Endothelial cell of umbilical vein (primary cell): Measurements from ENCODE around the gene FIGNL2. TPM values are rescaled to one million over a fixed set of nuclear protein-coding genes. Genes with fewer than 3 reads are reported as not detected.

Source experiments
- Bru-seq: library from RNA; stranded (reverse); fragments of 400-500 nt; gene quantifications from one replicate; lab custom pipeline; 2021; lab: Mats Ljungman, UMichigan
- BruChase-seq, 2 experiments: library from RNA; stranded (reverse); fragments of 400-500 nt; gene quantifications; one replicate each; lab custom pipeline; 2021; lab: Mats Ljungman, UMichigan
- BruUV-seq: library from RNA; stranded (reverse); fragments of 400-500 nt; replicated peaks from 2 replicates; lab custom pipeline; 2021; lab: Mats Ljungman, UMichigan
- CTCF ChIA-PET: fragments of 300-600, 350-600 bp; sonication (Branson Sonifier 250); formaldehyde crosslinking; loops from one replicate; lab custom pipeline; 2021; ENCODE audit warnings: antibody characterized with exemption, inconsistent platforms; lab: Charles Lee
- POLR2A ChIA-PET: fragments of 300-600, 350-600 bp; sonication (Branson Sonifier 250); formaldehyde crosslinking; loops from one replicate; lab custom pipeline; 2021; ENCODE audit warnings: antibody characterized with exemption, inconsistent platforms; lab: Charles Lee
- DNase-seq: peaks from one replicate; pipeline ENCODE4 v3.0.0-alpha.2; 2011; ENCODE audit warnings: low read depth, low spot score
- FAIRE-seq: peaks from 2 replicates; lab custom pipeline; 2011; peaks lifted over from hg19 to GRCh38; lab: Jason Lieb, UNC
- H2AFZ ChIP-seq: 2 replicates; pipeline ENCODE4 v1.6.0; 2012; ENCODE audit warnings: low read depth, low read length, control low read depth, inconsistent platforms
- H3K27ac ChIP-seq: 2 replicates; pipeline ENCODE4 v1.5.1; 2011; ENCODE audit warnings: low read depth, mild to moderate bottlenecking, control low read depth, low read length, moderate library complexity; ENCODE audit not compliant: insufficient read depth
- H3K27me3 ChIP-seq, 2 experiments: 2 replicates each; pipeline versions ENCODE4 v1.6.0 to v1.6.1; 2011; ENCODE audit warnings: low read length in 2 of 2, mixed read lengths in 1 of 2; ENCODE audit not compliant: control insufficient read depth in 2 of 2, insufficient read depth in 2 of 2
- H3K36me3 ChIP-seq, 2 experiments: 2 replicates in 1 of 2; 3 replicates in 1 of 2; pipeline ENCODE4 v1.5.1; 2011; ENCODE audit warnings: low read length in 2 of 2, mild to moderate bottlenecking in 1 of 2, moderate library complexity in 1 of 2; ENCODE audit not compliant: control insufficient read depth in 2 of 2, insufficient read depth in 2 of 2; ENCODE audit errors: extremely low read depth in 1 of 2
- H3K4me1 ChIP-seq: 3 replicates; pipeline ENCODE4 v1.5.1; 2011; ENCODE audit warnings: mild to moderate bottlenecking, low read length; ENCODE audit not compliant: control insufficient read depth, insufficient read depth; ENCODE audit errors: extremely low read depth
- H3K4me2 ChIP-seq: 2 replicates; pipeline ENCODE4 v1.6.1; 2011; ENCODE audit warnings: low read length, control low read depth, mixed read lengths; ENCODE audit not compliant: insufficient read depth
- H3K4me3 ChIP-seq, 3 experiments: fragments of 200-600 bp in 1 of 3; sonication (generic), shearing (Covaris generic) in 1 of 3; replicated peaks in 1 of 3; 2 replicates each; pipeline ENCODE4 v1.5.1; 2011 to 2016; ENCODE audit warnings: control low read depth in 3 of 3, low read length in 3 of 3, mild to moderate bottlenecking in 2 of 3, inconsistent platforms in 1 of 3, low read depth in 1 of 3, moderate library complexity in 1 of 3; ENCODE audit not compliant: insufficient read depth in 1 of 3
- H3K79me2 ChIP-seq: 2 replicates; pipeline ENCODE4 v1.6.0; 2012; ENCODE audit warnings: low read length, inconsistent platforms; ENCODE audit not compliant: control insufficient read depth, insufficient read depth
- H3K9ac ChIP-seq: replicated peaks from 2 replicates; pipeline ENCODE3; 2011; ENCODE audit warnings: low read length, control low read depth; ENCODE audit not compliant: insufficient read depth; ENCODE audit errors: extremely low read depth
- H3K9me1 ChIP-seq: replicated peaks from 3 replicates; pipeline ENCODE4 v1.6.0; 2011; ENCODE audit warnings: mild to moderate bottlenecking, low read length; ENCODE audit not compliant: control insufficient read depth, insufficient read depth; ENCODE audit errors: extremely low read depth
- H3K9me3 ChIP-seq: replicated peaks from 2 replicates; pipeline ENCODE4 v1.5.1; 2012; ENCODE audit warnings: low read length, inconsistent platforms; ENCODE audit not compliant: control insufficient read depth, insufficient read depth
- H4K20me1 ChIP-seq: replicated peaks from 2 replicates; pipeline ENCODE3; 2011; ENCODE audit warnings: mild to moderate bottlenecking, low read length; ENCODE audit not compliant: control insufficient read depth, insufficient read depth; ENCODE audit errors: extremely low read depth
- CTCF ChIP-seq, 2 donors: IDR thresholded peaks; 1 replicate in 1 of 2; 2 replicates in 1 of 2; pipeline ENCODE4 v1.5.1; 2011; ENCODE audit warnings: low read length in 2 of 2, mild to moderate bottlenecking in 2 of 2, moderate library complexity in 2 of 2, control low read depth in 1 of 2, inconsistent platforms in 1 of 2, low read depth in 1 of 2; ENCODE audit not compliant: insufficient read depth in 1 of 2; ENCODE audit errors: extremely low read depth in 1 of 2
- EZH2 ChIP-seq: IDR thresholded peaks from 2 replicates; pipeline ENCODE4 v1.6.1; 2012; ENCODE audit warnings: borderline replicate concordance, low read depth, mild to moderate bottlenecking, moderate library complexity, low read length, inconsistent platforms; ENCODE audit not compliant: severe bottlenecking
- FOS ChIP-seq: IDR thresholded peaks from 2 replicates; pipeline ENCODE4 v1.6.1; 2011; ENCODE audit warnings: mild to moderate bottlenecking, low read length, moderate library complexity, borderline replicate concordance; ENCODE audit not compliant: insufficient read depth
- GATA2 ChIP-seq: IDR thresholded peaks from 2 replicates; pipeline ENCODE4 v1.7.0; 2011; ENCODE audit warnings: low read depth, mild to moderate bottlenecking, moderate library complexity, mixed read lengths, low read length; ENCODE audit not compliant: insufficient read length, insufficient read depth
- JUN ChIP-seq: IDR thresholded peaks from 2 replicates; pipeline ENCODE4 v1.6.1; 2011; ENCODE audit warnings: borderline replicate concordance, low read depth; ENCODE audit not compliant: insufficient read length, insufficient read depth
- MAX ChIP-seq: IDR thresholded peaks from 2 replicates; pipeline ENCODE4 v1.6.1; 2011; ENCODE audit not compliant: insufficient read depth, insufficient read length
- MYC ChIP-seq: IDR thresholded peaks from one replicate; pipeline ENCODE4 v1.6.1; 2011; ENCODE audit warnings: mild to moderate bottlenecking, low read depth, low read length
- POLR2A ChIP-seq: IDR thresholded peaks from 2 replicates; pipeline ENCODE4 v1.6.1; 2012; ENCODE audit warnings: low read depth, mild to moderate bottlenecking, control low read depth, low read length
- POLR2AphosphoS5 ChIP-seq: IDR thresholded peaks from 2 replicates; pipeline ENCODE4 v1.6.1; 2012; ENCODE audit warnings: low read depth, mild to moderate bottlenecking, control low read depth, low read length, moderate library complexity; ENCODE audit not compliant: insufficient read depth
- dilution Hi-C: fragments of 300-500 bp; cut with MboI; formaldehyde crosslinking; loops from one replicate; pipeline ENCODE4 v1.15.0; 2019; ENCODE audit warnings: low sequenced_read_pairs; ENCODE audit not compliant: extremely low pct_ligation_motif_present
- intact Hi-C: fragments of 100-400 bp; cut with micrococcal nuclease; formaldehyde crosslinking; loops from one replicate; pipeline ENCODE4 v1.10.0; 2022
- long read RNA-seq: library from polyadenylated mRNA; stranded (forward); transcript quantifications from one replicate; pipeline ENCODE4 v2.0.0, GENCODE V29; 2021
- polyA minus RNA-seq, 3 experiments: library from RNA; depleted of rRNA, polyadenylated mRNA; stranded (reverse); fragments of >200 nt; gene quantifications; 1 replicate in 1 of 3; 2 replicates in 2 of 3; pipeline ENCODE4 v1.2.3, GENCODE V29; 2011
- polyA plus RNA-seq, 4 experiments: library from polyadenylated mRNA; depleted of rRNA in 3 of 4; stranded (reverse) in 3 of 4; unstranded in 1 of 4; fragments of >200 nt; gene quantifications; 2 replicates each; pipeline versions ENCODE4 v1.2.1 to v1.2.3, GENCODE V29; 2011 to 2012; ENCODE audit warnings: missing spikeins in 1 of 4
- total RNA-seq: library from RNA; stranded (reverse); gene quantifications from 2 replicates; pipeline ENCODE4 v1.2.3, GENCODE V29; 2021

Gene FIGNL2
- total RNA-seq (2.4 and 2.5 TPM in 2 replicates), polyA plus RNA-seq (1.4 and 1.5 TPM in 2 replicates), polyA minus RNA-seq (4.6 and 5.1 TPM in 2 replicates), Bru-seq, nascent RNA (percentile 43 among the genes with signal in this experiment), BruChase-seq, experiment 1, labeled RNA remaining after a 6-hour chase (percentile 46 among the genes with signal in this experiment), BruChase-seq, experiment 2, labeled RNA remaining after a 2-hour chase (percentile 48 among the genes with signal in this experiment)
- 0.50 and 0.54 TPM in 2 replicates for polyA plus RNA-seq (2011; cell fraction: cytosol; rRNA removed)
- polyA plus RNA-seq (2011; cell fraction: nucleus; rRNA removed), result 3.3 TPM in 2 replicates
- polyA plus RNA-seq (2012), result 0.48 and 0.49 TPM in 2 replicates
- polyA minus RNA-seq (2011; cell fraction: cytosol; rRNA and poly(A)+ RNA removed), result not detected
- 2.5 and 3.5 TPM in 2 replicates for polyA minus RNA-seq (2011; cell fraction: nucleus; rRNA and poly(A)+ RNA removed)
- long read RNA-seq, partial matches to known transcripts, result 0 of 5 reads
- long read RNA-seq, other reads (novel, unspliced or antisense), result 5 of 5 reads

GRCh38 chr12:51848326-51848727 lies at the start of gene FIGNL2:
FIGNL2 (minus strand) TSS chr12:51848718; CDS start chr12:51822413, 26,305 bp downstream.
- H3K4me3 ChIP-seq, result peak within 1 kb of the TSS; percentile 62 to 84 (median 73)
- H2AFZ ChIP-seq, result peak within 1 kb of the TSS; percentile 60
- H3K4me2 ChIP-seq, result peak within 1 kb of the TSS; percentile 87
- intact Hi-C loops, result no loop called here
- dilution Hi-C loops, result no loop called here
- no peak for DNase-seq
- no peaks in the 10 kb centered on the region for H4K20me1 ChIP-seq
- H3K9ac ChIP-seq, result peak within 1 kb of the TSS; percentile 52
- H3K36me3 ChIP-seq, result no peaks in the 10 kb centered on the region
- no peaks in the 10 kb centered on the region for H3K79me2 ChIP-seq
- ChIA-PET POLR2A (no interaction called here), CTCF (interaction anchor here (1.1 to 4.7 kb wide), 2 partner anchors 26 to 133 kb away, joined by 3 to 34 read pairs; no protein-coding TSS in a partner anchor)
- no peak within 1 kb of the TSS for H3K27ac ChIP-seq
- H3K9me3 ChIP-seq, result no peaks in the 10 kb centered on the region
- peaks cover 9% of the 10 kb centered on the region for H3K4me1 ChIP-seq
- TF ChIP-seq FOS, result no peak
- TF ChIP-seq MAX, result no peak
- peaks cover 4% of the 10 kb centered on the region in 2 experiments for H3K27me3 ChIP-seq
- no peak for FAIRE-seq
- BruUV-seq, result no TSS peak
- no peaks in the 10 kb centered on the region for H3K9me1 ChIP-seq

- FAIRE-seq (peak; percentile 99), DNase-seq (peak; percentile 91)
- no TSS peak for BruUV-seq
- no peaks in the 10 kb centered on the region for H3K79me2 ChIP-seq
- H3K4me2 ChIP-seq, result peak overlapping the region; percentile 26
- H3K36me3 ChIP-seq, result no peaks in the 10 kb centered on the region
- no peaks in the 10 kb centered on the region for H3K9me3 ChIP-seq
- ChIA-PET CTCF (interaction anchor here (1.0 to 10.5 kb wide), 9 partner anchors 9 to 126 kb away, joined by 3 to 393 read pairs (median 5); partner anchors contain the start of genes ACVRL1 and ANKRD33), POLR2A (interaction anchor here (0.7 to 2.7 kb wide), 4 partner anchors 9 to 29 kb away, joined by 3 to 18 read pairs (median 4); partner anchors contain the start of genes ACVRL1 and ANKRD33)
- no peaks in the 10 kb centered on the region for H4K20me1 ChIP-seq
- peak overlapping the region; percentile 65 for H3K9ac ChIP-seq
- no peaks in the 10 kb centered on the region for H3K9me1 ChIP-seq
- intact Hi-C loops, result loop anchor here (1.0 to 2.0 kb wide), 2 partner anchors 8 to 76 kb away; no protein-coding TSS in a partner anchor
- no peak for TF ChIP-seq CTCF (IDR thresholded peaks at IDR 0.05; ENCODE audit: extremely low read depth in 1 of 2, insufficient read depth in 1 of 2, low read depth in 1 of 2, low read length in 2 of 2)
- no peak for TF ChIP-seq MYC
- no peak for TF ChIP-seq POLR2A
- TF ChIP-seq POLR2AphosphoS5, result peak; percentile 87
- TF ChIP-seq JUN, result no peak
- no peak for TF ChIP-seq GATA2
- TF ChIP-seq EZH2, result no peak
- TF ChIP-seq FOS, result peak; percentile 16
- no peak for TF ChIP-seq MAX
- H3K27ac ChIP-seq, result peak overlapping the region; percentile 95
- no peak overlapping the region for H2AFZ ChIP-seq
- no peak overlapping the region for H3K4me3 ChIP-seq
- dilution Hi-C loops, result no loop called here
- peaks cover 56% of the 10 kb centered on the region for H3K4me1 ChIP-seq
- no peaks in the 10 kb centered on the region for H3K27me3 ChIP-seq
Measured at GRCh38 chr12:51897181-51897580, 48.7 kb upstream of the FIGNL2 start.
